Stimulated activated CD8-positive, alpha-beta memory T cell treated with anti-CD3 and anti-CD28 coated beads, Interleukin-2, amount 100 ng/mL, for 1 hour (primary cell): ENCODE results near the gene SLC22A17.

Experiments used
- DNase-seq, 2 donors: peaks; one replicate each; pipeline ENCODE4 v3.0.0-alpha.2; 2020; ENCODE audit warnings: low read depth in 2 of 2

Gene SLC22A17

GRCh38 chr14:23362200-23362599, 9.5 kb upstream of the SLC22A17 start:
- no peak for DNase-seq

GRCh38 chr14:23361763-23362162, 9.1 kb upstream of the SLC22A17 start:
- no peak for DNase-seq

DNA sequence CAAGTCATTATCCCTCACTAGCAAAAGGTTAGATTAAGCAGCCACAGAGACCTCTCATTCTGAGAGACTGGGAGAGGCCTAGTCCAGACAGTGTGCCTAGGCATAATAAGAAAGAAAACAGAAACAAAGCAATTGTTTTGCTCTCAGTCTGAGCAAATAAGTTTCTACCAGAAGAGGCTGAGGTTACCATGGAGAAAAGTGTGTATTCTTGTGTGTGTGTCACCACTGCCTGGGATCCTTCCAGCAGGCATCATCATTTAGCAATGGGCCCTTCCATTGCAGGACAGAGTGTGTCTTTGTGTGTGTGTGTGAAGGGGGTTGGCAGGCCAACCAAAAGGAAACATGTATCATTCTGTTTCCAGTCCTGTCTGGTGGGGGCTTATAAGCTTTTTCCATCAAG, 8.6 kb upstream of the SLC22A17 start:
- no peak for DNase-seq

DNA sequence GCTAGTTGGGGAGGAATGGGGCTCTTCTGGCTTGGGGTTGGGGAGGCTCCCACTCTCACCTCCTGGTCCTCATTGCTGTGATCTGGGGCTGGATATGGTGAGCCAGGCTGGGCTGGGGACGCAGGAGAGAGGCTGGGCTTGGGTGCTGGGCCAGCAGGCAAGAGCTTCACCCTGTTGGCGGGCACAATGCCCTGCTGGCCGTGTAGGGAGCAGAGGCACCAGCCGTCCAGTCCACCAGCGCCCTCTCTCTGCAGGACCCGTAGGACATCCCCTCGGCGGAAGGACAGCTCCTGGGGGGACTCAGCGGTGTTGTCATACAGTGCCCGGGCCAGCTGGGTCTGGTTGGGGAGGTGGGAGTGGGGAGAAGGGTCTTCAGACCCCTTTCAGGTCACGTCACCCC, 7.8 kb upstream of the SLC22A17 start:
- DNase-seq, result no peak

GRCh38 chr14:23359722-23360447, 7.2 kb upstream of the SLC22A17 start:
- no peak for DNase-seq

DNA sequence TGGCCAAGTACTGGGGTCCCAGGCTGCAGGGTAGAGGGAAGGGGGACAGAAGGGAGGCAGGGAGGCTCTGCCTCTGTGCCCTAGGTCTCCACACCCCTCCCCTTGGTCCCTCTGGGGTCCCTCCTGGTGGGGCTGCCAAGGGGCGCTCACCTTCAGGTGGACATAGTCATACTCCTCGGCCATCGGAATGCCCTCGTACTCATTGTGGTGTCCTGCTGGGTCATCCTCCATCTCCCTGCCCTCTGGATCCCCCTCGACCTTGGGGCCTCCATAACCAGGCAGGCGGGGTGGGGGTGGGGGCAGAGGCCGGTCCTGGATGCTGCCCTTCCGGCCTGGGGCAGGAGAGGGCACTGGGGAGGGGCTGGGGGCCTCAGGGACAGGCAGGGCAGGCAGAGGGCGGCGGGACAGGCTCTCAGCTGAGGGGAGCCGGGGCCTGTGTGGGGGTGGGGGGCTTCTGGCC, 6.5 kb upstream of the SLC22A17 start:
- DNase-seq, result no peak

DNA sequence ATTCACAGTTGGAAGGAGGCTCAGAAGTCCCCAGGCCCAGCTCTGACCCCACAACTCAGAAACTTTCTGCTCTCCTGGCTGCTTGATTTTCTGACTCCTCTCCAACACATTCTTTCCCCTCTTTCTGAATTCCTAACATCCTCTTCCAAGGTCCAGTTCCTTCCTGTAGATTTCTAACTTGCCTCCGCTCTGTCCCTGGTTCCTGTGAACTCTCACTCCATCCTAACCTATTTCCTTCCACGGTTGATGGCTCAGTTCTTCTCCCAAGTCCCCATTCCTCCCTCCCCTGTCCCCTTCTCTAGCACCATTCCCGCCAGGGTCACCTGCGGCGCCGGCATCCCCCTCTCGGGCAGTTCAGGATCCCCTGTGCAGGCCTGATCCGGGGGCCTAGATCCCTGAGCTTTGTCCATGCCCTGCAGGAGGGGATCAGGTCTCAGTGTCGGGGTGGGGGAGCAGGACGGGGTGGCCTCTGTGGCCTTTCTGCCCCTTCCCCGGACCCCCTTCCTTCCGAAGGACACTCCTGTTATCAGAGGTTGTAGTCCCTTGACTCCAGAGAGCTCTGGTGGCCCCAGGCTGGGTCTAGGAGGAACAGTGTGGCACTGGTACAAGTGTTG, 6.0 kb upstream of the SLC22A17 start:
- no peak for DNase-seq

GRCh38 chr14:23358042-23358441, 5.4 kb upstream of the SLC22A17 start:
- no peak for DNase-seq

GRCh38 chr14:23357261-23357660, 4.6 kb upstream of the SLC22A17 start:
- no peak for DNase-seq

- no peak for DNase-seq
These were observed 4.0 kb upstream of the SLC22A17 start for GRCh38 chr14:23356662-23357061.

GRCh38 chr14:23355871-23356435, 3.3 kb upstream of the SLC22A17 start:
- no peak for DNase-seq

GRCh38 chr14:23354990-23355389, 2.3 kb upstream of the SLC22A17 start:
- DNase-seq, result no peak

DNA sequence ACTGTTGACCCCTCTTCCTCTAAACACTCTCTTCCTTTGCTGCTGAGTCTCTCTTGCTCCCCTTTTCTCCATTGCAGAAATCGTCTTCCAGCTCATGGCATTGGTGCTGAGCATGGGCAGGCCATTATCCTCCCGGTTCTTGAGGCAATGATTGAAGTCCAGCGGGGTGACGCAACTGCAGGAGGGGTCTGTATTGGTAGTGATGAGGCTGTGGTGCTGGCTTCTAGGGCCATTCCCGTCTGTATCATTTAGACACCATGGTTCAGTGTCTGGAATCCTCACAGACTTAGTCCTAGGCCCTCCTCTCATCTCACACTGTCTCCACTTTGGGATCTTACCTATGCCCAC, 720 bp upstream of the SLC22A17 start:
- DNase-seq, result no peak

DNA sequence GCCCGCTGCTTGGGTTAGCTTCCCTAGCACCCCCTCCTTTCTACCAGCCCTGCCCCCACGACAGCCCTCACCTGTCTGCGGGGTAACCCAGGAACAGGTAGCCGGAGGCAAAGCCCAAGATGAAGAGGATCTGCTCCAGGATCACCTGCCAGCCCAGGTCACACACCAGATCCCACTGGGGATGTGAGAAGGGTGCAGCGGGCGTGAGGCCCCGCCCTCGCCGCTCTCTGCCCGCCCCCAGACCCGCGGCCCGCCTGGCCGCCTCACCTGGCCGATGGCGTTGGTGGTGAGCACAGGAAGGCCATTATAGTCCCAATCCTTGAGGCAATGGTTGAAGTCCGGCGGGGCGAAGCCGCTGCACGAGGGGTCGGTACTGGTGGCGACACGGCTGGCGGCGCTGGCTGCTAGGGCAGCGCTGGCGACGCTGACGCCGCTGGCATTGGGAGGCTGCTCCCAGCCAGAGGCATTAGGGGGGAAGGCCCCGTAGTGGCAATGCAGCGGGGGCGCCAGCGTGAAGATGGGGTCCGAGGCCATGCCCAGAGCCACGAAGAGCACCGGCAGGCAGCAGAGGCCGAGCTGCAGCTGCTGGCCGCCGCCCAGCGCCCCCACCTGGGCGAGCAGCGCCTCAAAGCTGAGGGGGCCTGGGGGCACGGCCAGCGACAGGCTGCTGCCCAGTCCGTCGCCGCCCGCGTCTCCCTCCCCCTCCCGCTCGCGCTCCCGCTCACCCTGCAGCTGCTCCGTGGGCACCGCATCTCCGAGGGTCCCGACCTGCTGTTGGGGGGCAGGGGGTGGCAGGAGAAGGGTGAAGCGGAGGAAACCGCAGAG, 794 bp downstream of the SLC22A17 start:
- no peak for DNase-seq

GRCh38 chr14:23349156-23349845, 3.4 kb downstream of the SLC22A17 start:
- no peak for DNase-seq

DNA sequence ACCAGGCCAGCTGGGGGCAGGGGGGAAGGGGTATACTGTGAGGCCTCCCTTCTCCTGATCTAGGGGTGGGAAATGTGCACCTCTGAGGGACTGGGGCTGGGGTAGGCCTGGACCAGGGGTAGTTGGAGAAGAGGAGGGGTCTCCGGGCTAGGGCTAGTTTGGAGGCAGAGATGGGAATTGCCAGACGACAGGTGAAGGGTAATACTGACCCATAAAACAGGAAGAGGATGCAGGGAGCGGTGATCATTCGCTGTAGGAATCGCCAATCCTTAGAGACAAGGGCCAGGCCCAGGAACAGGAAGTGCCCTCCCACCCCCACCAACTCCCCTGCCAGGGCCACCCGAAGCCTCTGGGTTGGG, 4.4 kb downstream of the SLC22A17 start:
- no peak for DNase-seq

DNA sequence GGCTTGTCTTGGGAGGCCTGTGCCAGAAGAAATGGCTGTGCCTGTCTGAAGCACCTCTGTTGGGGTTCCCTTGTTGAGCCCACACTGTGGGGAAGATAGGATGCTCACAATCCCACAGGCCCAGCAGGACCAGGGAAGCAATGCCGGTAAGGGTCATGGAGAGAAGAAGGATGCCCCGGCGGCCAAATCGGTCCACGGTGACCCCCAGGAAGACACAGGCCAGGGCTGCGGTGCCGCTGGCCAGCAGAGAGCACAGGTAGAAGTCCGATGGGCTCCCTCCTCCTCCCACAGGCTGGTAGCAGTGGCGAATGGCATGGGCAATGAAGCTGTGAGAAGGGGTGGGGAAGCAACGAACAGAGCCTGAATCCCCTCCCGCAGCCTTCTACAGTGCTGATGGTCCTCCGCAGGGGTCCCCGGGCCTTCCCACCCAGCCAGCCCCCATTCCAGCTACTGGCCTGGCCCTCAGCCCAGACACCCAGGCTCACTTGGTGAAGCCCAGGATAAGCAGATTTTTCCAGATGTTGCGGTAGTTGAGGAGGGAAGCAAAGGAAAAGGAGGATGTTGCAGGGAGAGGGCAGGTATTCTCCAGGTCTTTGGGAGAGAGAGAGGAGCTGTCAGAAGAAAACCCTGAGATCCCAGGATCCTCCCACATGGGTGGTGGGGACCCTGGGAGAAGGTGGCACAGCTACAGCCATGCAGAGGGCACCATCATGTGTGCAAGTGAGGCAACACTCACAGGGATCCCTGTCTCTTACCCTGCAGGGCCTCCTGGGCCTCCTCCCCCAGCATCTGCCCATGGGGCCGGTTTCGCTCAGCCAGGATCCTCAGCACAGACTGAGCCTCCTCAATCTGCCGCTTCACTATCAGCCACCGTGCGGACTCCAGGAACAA, 5.0 kb downstream of the SLC22A17 start:
- no peak for DNase-seq

- DNase-seq, result no peak
These were observed 5.8 kb downstream of the SLC22A17 start for GRCh38 chr14:23346693-23347405.

- DNase-seq, result no peak
These were observed 6.5 kb downstream of the SLC22A17 start for GRCh38 chr14:23345987-23346692.

DNA sequence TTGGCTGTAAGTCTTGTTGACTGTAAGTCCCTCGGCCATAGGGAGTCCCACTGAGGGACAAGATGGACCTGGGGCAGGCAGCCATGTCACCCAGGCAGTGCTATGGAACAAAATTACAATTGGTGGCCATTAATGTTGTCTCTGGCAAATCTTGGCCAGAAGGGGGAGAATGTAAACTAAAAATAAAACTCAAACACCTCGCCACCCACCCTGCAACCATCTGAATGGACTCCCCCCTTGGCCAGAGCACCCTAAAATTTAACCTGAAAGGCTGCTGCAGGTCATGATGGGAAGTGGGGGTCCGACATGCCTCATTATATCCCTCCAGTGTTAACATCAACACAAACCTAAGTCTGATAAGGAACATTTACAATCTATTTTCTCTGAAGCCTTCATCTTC, 8.2 kb downstream of the SLC22A17 start:
- DNase-seq, result no peak
